Fibroblast of skin of right quadriceps (primary cell): Measurements from ENCODE around the gene F2.
"Not testable (repeated sequence)": the region's sequence is repeated elsewhere in the genome, so short reads cannot be mapped to it uniquely, and the experiment has no call there.

Experiments used
- DNase-seq: peaks from one replicate; pipeline ENCODE4 v3.0.0-alpha.2; 2013

The F2 gene

GRCh38 chr11:46686886-46687795, 31.9 kb upstream of the F2 start:
- peak; percentile 17 for DNase-seq

GRCh38 chr11:46690702-46691101, 28.3 kb upstream of the F2 start:
- DNase-seq = no peak

GRCh38 chr11:46692450-46692849, 26.6 kb upstream of the F2 start:
- peak; percentile 26 for DNase-seq

- peak; percentile 39 for DNase-seq
These were observed 25.4 kb upstream of the F2 start for GRCh38 chr11:46693597-46694012.

- DNase-seq = no peak
These were observed 24.9 kb upstream of the F2 start for GRCh38 chr11:46694072-46694471.

GRCh38 chr11:46694607-46695006, 24.4 kb upstream of the F2 start:
- DNase-seq = no peak

- no peak for DNase-seq
These were observed 23.4 kb upstream of the F2 start for GRCh38 chr11:46695345-46696211.

- DNase-seq = no peak
These were observed 22.8 kb upstream of the F2 start for GRCh38 chr11:46696212-46696558.

GRCh38 chr11:46697303-46697702, 21.7 kb upstream of the F2 start:
- DNase-seq = no peak

- DNase-seq = no peak
These were observed 21.3 kb upstream of the F2 start for GRCh38 chr11:46697723-46698122.

GRCh38 chr11:46698597-46698996, 20.4 kb upstream of the F2 start:
- no peak for DNase-seq

GRCh38 chr11:46700241-46701077, 18.6 kb upstream of the F2 start, which contains the start of the genes ARHGAP1 and ZNF408:
ARHGAP1 (minus strand) TSS chr11:46700619; CDS start chr11:46696107, 4,512 bp downstream.
ZNF408 (plus strand) TSS chr11:46701031; CDS start chr11:46701048, 17 bp downstream.
- peak; percentile 98 for DNase-seq

GRCh38 chr11:46701078-46701654, 17.8 kb upstream of the F2 start:
- DNase-seq = no peak

- no peak for DNase-seq
These were observed 13.8 kb upstream of the F2 start for GRCh38 chr11:46705070-46705688.

GRCh38 chr11:46706886-46707285, 12.1 kb upstream of the F2 start:
- DNase-seq = no peak

GRCh38 chr11:46709351-46709750, 9.7 kb upstream of the F2 start:
- not testable (repeated sequence) for DNase-seq

- peak; percentile 70 for DNase-seq
These were observed 8.2 kb upstream of the F2 start for GRCh38 chr11:46710821-46711269.

GRCh38 chr11:46711303-46711702, 7.7 kb upstream of the F2 start:
- no peak for DNase-seq

GRCh38 chr11:46712874-46713576, 6.0 kb upstream of the F2 start:
- DNase-seq = no peak

GRCh38 chr11:46717825-46718154, 1.2 kb upstream of the F2 start:
- not testable (repeated sequence) for DNase-seq
